ENCODE results near the gene ZMAT1.
"Not testable (repeated sequence)": the region's sequence is repeated elsewhere in the genome, so short reads cannot be mapped to it uniquely, and the experiment has no call there.

Gene ZMAT1

GRCh38 chrX:101931488-101932248 is at the start of gene ZMAT1:
TSS of gene ZMAT1 (minus strand) at chrX:101932027. CDS start at chrX:101932008, 19 bp downstream.
- peak; percentile 48 to 92 for DNase-seq

- DNase-seq = no peak
Measured at GRCh38 chrX:101977106-101977505, 45.3 kb upstream of the ZMAT1 start.

GRCh38 chrX:101973066-101973465 is 41.2 kb upstream of the ZMAT1 start:
- no peak for DNase-seq

- not testable (repeated sequence) for DNase-seq
Measured at GRCh38 chrX:101964923-101965539, 33.2 kb upstream of the ZMAT1 start.

GRCh38 chrX:101958139-101958538 is 26.3 kb upstream of the ZMAT1 start:
- DNase-seq = no peak

GRCh38 chrX:101957174-101957573 is 25.3 kb upstream of the ZMAT1 start:
- DNase-seq = no peak

GRCh38 chrX:101956556-101956955 is 24.7 kb upstream of the ZMAT1 start:
- no peak for DNase-seq

GRCh38 chrX:101950581-101950980 is 18.8 kb upstream of the ZMAT1 start:
- no peak for DNase-seq

- DNase-seq = no peak
Measured at GRCh38 chrX:101932249-101932570, 383 bp upstream of the ZMAT1 start.

- DNase-seq = peak in 1 of 2 donors; percentile 4
Measured at GRCh38 chrX:101931136-101931487, 715 bp downstream of the ZMAT1 start.

- DNase-seq = no peak
Measured at GRCh38 chrX:101925733-101926132, 6.1 kb downstream of the ZMAT1 start.

GRCh38 chrX:101918751-101919150 is 13.1 kb downstream of the ZMAT1 start:
- no peak for DNase-seq

GRCh38 chrX:101906136-101906796 is 25.6 kb downstream of the ZMAT1 start:
- DNase-seq = no peak

- no peak for DNase-seq
Measured at GRCh38 chrX:101904996-101905395, 26.8 kb downstream of the ZMAT1 start.

Measured in bone marrow (tissue), 2 donors.